Measurements from ENCODE around the gene TUBB4B. TPM values are rescaled to one million over a fixed set of nuclear protein-coding genes. Genes with fewer than 3 reads are reported as not detected.

Gene TUBB4B
- total RNA-seq, 4 donors from 2014 or later = 181 to 757 (median 487) TPM

DNA sequence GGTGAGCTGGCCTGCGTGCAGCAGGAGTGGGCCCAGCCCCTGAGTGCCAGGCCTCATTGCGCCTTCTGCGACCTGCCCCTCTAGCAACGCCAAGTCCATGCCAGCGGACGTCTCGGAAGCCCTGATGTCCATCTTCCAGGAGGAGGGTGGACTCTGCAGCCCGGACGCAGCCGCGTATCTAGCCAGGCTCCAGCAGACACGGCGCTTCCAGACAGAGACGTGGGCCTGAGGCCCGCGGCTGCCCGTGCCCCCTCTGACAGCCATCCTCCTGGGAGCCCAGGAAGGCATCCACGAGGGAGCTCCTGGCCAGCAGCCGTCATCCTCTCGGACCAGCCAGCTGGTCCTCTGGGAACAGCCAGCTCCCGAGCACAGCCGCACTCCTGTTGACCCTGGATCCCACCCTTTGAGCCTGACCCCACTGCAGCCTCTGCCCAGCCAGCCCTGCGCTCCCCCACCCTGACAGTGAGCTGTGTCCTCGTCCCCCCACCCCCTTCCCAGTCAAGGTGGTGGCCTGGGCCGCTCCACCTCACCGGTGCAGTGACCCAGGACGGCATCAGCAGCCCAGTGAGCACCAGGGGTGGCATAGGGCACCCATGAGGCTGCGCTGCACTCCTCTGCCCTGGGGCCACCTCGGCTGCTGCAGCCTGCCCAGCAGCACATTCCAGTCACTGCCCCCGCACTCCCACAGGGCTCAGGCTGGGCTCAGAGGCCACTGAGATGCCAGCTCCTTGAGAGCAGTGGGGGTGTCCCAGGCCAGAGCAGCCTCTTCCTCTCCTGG lies 24.7 kb upstream of the TUBB4B start:
- TF ChIP-seq CTCF (IDR thresholded peaks at IDR 0.05) (no peak), POLR2A (IDR thresholded peaks at IDR 0.05) (no peak)
- no peaks in the 10 kb centered on the region for H3K36me3 ChIP-seq
- 92 to 94% methylated on average over 12 to 23 of the region's 30 CpGs for WGBS, 2 donors
- H3K4me1 ChIP-seq = peaks cover 0 to 4% of the 10 kb centered on the region in 2 donors
- intact Hi-C loops (cut with DNase I) = no loop called here
- H3K9me3 ChIP-seq = no peaks in the 10 kb centered on the region
- H3K27ac ChIP-seq = no peak overlapping the region
- DNase-seq = no peak
- H3K4me3 ChIP-seq (replicated peaks in 1 of 3) = no peak overlapping the region
- H3K27me3 ChIP-seq = no peaks in the 10 kb centered on the region

GRCh38 chr9:137217276-137218211 lies 23.5 kb upstream of the TUBB4B start:
- peak; percentile 76 to 81 for DNase-seq
- Histone ChIP-seq H3K27me3 (no peaks in the 10 kb centered on the region), H3K4me1 (peaks cover 2 to 10% of the 10 kb centered on the region in 2 donors), H3K9me3 (no peaks in the 10 kb centered on the region), H3K4me3 (replicated peaks in 1 of 3) (peak overlapping the region in 1 of 3 donors; percentile 9), H3K36me3 (no peaks in the 10 kb centered on the region), H3K27ac (no peak overlapping the region)
- intact Hi-C loops (cut with DNase I) = no loop called here
- TF ChIP-seq POLR2A (IDR thresholded peaks at IDR 0.05) (peak in 1 of 2 donors; percentile 23), CTCF (IDR thresholded peaks at IDR 0.05) (no peak)
- WGBS, 2 donors = 52 to 84% methylated on average over 14 to 25 of the region's 36 CpGs

DNA sequence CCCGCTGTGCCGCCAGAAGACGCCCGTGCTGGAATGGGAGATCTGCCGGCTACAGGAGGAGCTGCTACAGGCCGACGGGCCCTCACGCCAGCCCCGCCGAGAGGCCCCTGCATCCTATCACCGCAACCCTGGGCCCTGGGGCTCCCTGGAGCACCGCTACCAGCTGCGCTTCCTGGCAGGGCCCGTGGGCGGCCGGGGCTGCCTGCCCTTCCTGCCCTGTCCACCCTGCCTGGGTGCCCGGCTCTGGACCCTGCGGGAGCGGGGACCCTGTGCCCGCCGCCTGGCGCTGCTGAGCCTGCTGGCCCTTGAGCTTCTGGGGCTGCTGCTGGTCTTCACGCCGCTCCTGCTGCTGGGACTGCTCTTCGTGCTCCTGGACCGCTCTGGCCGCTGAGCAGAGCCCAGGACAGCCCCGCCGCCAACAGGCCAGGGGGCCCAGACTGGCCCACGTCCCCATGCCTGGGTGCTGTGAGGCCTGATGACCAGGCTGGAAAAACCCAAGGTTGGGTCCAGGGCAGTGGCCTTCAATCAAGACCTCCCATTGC lies 22.8 kb upstream of the TUBB4B start:
- no peaks in the 10 kb centered on the region for H3K36me3 ChIP-seq
- WGBS, 2 donors = 90 to 92% methylated on average over 5 to 11 of the region's 30 CpGs
- no peak overlapping the region for H3K4me3 ChIP-seq (replicated peaks in 1 of 3)

DNA sequence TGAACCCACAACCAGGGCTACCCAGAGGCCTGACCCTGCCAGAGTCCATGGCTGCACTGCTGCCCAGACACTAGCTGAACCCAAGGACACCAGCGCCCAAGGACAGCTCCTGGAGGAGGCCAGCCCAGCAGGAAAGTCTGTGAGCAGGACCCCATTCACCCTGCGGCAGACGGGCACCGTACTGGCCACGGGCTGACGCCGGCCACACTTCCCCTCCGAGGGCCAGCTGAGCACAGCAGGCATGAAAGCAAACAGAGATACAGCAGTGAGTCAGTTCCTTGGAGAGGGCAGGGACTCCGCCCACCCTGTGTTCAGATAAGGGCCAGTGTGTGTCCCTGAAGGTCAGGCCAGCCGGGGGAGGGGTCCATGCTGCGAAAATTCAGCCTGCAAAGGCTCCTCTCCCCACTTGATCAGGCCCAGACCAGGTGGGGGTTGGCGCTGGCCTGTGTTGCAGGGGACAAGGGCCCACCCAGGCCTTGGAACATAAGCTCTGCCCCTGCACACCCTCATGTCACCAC lies 22.3 kb upstream of the TUBB4B start:
- Histone ChIP-seq H3K4me1 (peaks cover 10 to 16% of the 10 kb centered on the region in 2 donors), H3K4me3 (replicated peaks in 1 of 3) (no peak overlapping the region), H3K9me3 (no peaks in the 10 kb centered on the region), H3K27me3 (no peaks in the 10 kb centered on the region), H3K27ac (no peak overlapping the region), H3K36me3 (no peaks in the 10 kb centered on the region)
- WGBS, 2 donors = 76 to 90% methylated on average over 9 to 10 of the region's 12 CpGs
- TF ChIP-seq CTCF (IDR thresholded peaks at IDR 0.05) = no peak
- no peak for TF ChIP-seq POLR2A (IDR thresholded peaks at IDR 0.05)
- intact Hi-C loops (cut with DNase I) = no loop called here
- no peak for DNase-seq

More for the DNA sequence above, 22.8 kb upstream of the TUBB4B start:
- H3K9me3 ChIP-seq = no peaks in the 10 kb centered on the region
- H3K4me1 ChIP-seq = peaks cover 8 to 16% of the 10 kb centered on the region in 2 donors
- H3K27ac ChIP-seq = no peak overlapping the region
- no peak for DNase-seq
- intact Hi-C loops (cut with DNase I) = no loop called here
- no peaks in the 10 kb centered on the region for H3K27me3 ChIP-seq
- TF ChIP-seq CTCF (IDR thresholded peaks at IDR 0.05) (no peak), POLR2A (IDR thresholded peaks at IDR 0.05) (no peak)

Measured in thyroid gland (tissue), 4 donors.